SK-N-SH treated with all-trans-retinoic acid at 6 μM for 48 hours (cell line): ENCODE results near the gene CYTH4.

Source experiments
- BACH2 ChIP-seq: fragments of 250-450 bp; sonication (Bioruptor Pico); IDR thresholded peaks from 2 replicates; pipeline ENCODE4 v1.9.0; 2021; ENCODE audit warnings: mild to moderate bottlenecking, borderline replicate concordance
- CREB5 ChIP-seq: fragments of 250-450 bp; sonication (Bioruptor Pico); IDR thresholded peaks from 2 replicates; pipeline ENCODE4 v1.5.1; 2020; ENCODE audit warnings: low read depth, mild to moderate bottlenecking, moderate library complexity

- TF ChIP-seq CREB5 (CRISPR knock-in tag) = no peak
- no peak for TF ChIP-seq BACH2 (CRISPR knock-in tag)
Observed at GRCh38 chr22:37318364-37319109, 36.2 kb downstream of the CYTH4 start.
